Thymus (tissue), 11 donors: Measurements from ENCODE around the gene EMX1. TPM values are rescaled to one million over a fixed set of nuclear protein-coding genes. Genes with fewer than 3 reads are reported as not detected.

ENCODE experiments used
- DNase-seq, 9 donors: peaks; one replicate each; pipeline ENCODE4 v3.0.0-alpha.2; 2013; ENCODE audit warnings: low spot score in 9 of 9, low read depth in 6 of 9, missing footprints in 1 of 9
- H3K27ac ChIP-seq, 2 donors: one replicate each; pipeline ENCODE4 v1.5.1; 2013; ENCODE audit warnings: control low read depth in 1 of 2, low read depth in 1 of 2, low read length in 1 of 2, mild to moderate bottlenecking in 1 of 2, moderate library complexity in 1 of 2
- H3K27me3 ChIP-seq, 2 donors: one replicate each; pipeline ENCODE4 v1.5.1; 2013; ENCODE audit warnings: low read length in 1 of 2; ENCODE audit not compliant: control insufficient read depth in 2 of 2, insufficient read depth in 1 of 2
- H3K36me3 ChIP-seq, 2 donors: one replicate each; pipeline ENCODE4 v1.5.1; 2013; ENCODE audit warnings: low read length in 1 of 2, mild to moderate bottlenecking in 1 of 2, moderate library complexity in 1 of 2; ENCODE audit not compliant: control insufficient read depth in 2 of 2, insufficient read depth in 2 of 2
- H3K4me1 ChIP-seq, 2 donors: one replicate each; pipeline ENCODE4 v1.5.1; 2013; ENCODE audit warnings: low read length in 2 of 2; ENCODE audit not compliant: control insufficient read depth in 2 of 2, insufficient read depth in 2 of 2
- H3K4me3 ChIP-seq, 2 donors: one replicate each; pipeline ENCODE4 v1.5.1; 2013; ENCODE audit warnings: low read length in 2 of 2, control low read depth in 1 of 2, mild to moderate bottlenecking in 1 of 2
- H3K9me3 ChIP-seq, 2 donors: one replicate each; pipeline ENCODE4 v1.5.1; 2013; ENCODE audit warnings: low read length in 1 of 2, mild to moderate bottlenecking in 1 of 2; ENCODE audit not compliant: control insufficient read depth in 2 of 2, insufficient read depth in 1 of 2
- WGBS: extraction: QIAGEN DNeasy Blood & Tissue Kit; methylation state at CpG from one replicate; pipeline ENCODE4 v1.1.7; 2013; 5-methylcytosine and 5-hydroxymethylcytosine counted together
- polyA plus RNA-seq: library from polyadenylated mRNA; stranded (reverse); fragments of 200-250 nt; gene quantifications from one replicate; pipeline ENCODE4 v1.2.3, GENCODE V29; 2013
- total RNA-seq: library from RNA; stranded (reverse); fragments of 120-200 nt; gene quantifications from one replicate; pipeline ENCODE4 v1.2.4, GENCODE V29; 2013
- donor health status: healthy.

Gene EMX1
- total and polyA plus RNA-seq, 2 donors: 0.38 to 0.82 TPM

DNA sequence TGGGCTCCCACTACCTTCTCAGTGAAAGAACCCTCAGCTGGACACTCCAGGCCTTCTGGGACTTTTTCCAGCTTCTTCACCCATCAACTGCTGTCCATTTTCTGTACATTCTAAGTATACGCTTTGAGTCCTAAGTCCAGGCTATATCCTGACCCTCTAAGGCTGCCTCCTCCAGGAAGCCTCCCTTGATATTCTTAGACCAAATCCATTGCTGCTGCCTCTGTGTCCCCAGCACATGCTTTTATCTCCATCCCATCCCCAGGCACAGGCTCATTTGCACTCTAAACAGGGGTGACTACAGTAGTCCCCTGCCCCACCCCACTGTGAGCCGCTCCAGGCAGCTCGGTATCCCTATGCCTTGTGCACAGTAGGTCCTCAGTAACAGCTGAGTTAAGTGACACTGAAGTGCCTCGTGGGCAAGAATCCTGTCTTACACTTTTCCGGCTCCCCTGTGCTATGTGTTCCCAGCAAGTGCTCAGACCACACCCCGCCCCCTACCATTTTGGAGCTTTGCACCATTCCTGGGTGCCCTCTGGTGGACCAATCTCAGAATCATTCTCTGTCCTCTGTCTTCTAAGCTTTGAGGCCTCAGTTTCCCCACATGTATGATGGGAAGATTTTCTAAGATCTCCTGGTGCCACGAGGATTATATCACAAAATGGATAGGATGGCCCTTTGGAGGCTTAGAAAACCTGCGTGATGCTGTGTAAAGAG lies 34.9 kb downstream of the EMX1 start:
- WGBS: 96% methylated on average over 8 of the region's 8 CpGs

DNA sequence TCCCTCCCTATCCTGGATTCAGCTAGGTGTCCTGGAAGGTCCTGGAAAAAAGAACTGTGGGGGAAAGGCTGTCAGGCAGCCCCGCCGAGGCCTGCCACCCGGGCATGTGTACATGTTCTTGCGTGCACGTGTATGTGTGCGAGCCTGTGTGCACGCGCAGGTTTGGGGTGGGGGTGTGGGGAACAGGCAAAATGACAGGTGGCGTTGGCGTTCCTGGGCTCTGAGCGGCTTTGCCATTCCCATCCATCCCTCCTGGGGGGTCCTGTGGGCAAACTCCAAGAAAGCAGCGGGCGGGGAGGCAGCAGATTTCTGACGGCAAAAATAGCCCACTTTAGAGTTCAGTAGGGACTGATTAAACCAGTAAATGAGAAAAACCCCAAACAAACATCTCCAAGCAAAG lies 35.6 kb downstream of the EMX1 start:
- DNase-seq: no peak
- no peaks in the 10 kb centered on the region for H3K27me3 ChIP-seq
- peaks cover 0 to 38% of the 10 kb centered on the region in 2 donors for H3K4me1 ChIP-seq
- H3K4me3 ChIP-seq: no peak overlapping the region
- no peaks in the 10 kb centered on the region for H3K36me3 ChIP-seq
- 97% methylated on average over 14 of the region's 14 CpGs for WGBS
- no peaks in the 10 kb centered on the region for H3K9me3 ChIP-seq
- H3K27ac ChIP-seq: no peak overlapping the region

More for the DNA sequence above, 34.9 kb downstream of the EMX1 start:
- Histone ChIP-seq H3K27ac (no peak overlapping the region), H3K27me3 (no peaks in the 10 kb centered on the region), H3K4me1 (peaks cover 0 to 37% of the 10 kb centered on the region in 2 donors), H3K36me3 (no peaks in the 10 kb centered on the region), H3K9me3 (no peaks in the 10 kb centered on the region), H3K4me3 (no peak overlapping the region)
- no peak for DNase-seq

DNA sequence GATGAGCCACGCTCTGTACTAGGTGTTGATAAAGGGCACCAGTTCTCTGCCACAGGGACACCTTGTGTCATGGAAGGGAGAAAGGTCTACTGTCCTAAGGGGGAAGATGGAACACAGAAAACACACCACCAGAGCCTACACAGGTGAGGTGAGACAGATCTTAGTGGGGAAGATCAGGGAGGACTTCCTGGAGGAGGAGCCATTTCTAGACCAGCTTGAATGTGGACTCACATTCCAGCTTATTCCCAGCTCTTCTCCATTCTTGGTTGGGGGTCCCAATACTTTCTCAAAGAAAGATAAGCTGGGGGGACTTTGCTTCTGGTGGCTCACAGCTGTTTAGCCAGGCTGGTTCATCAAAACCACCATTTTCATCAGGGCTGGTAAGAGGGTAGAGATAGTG lies 36.2 kb downstream of the EMX1 start:
- Histone ChIP-seq H3K27ac (peak overlapping the region in 1 of 2 donors; percentile 15), H3K4me3 (no peak overlapping the region), H3K9me3 (no peaks in the 10 kb centered on the region), H3K27me3 (no peaks in the 10 kb centered on the region), H3K36me3 (no peaks in the 10 kb centered on the region), H3K4me1 (peaks cover 0 to 39% of the 10 kb centered on the region in 2 donors)
- DNase-seq: no peak
- 100% methylated on average over 1 of the region's 1 CpG for WGBS

DNA sequence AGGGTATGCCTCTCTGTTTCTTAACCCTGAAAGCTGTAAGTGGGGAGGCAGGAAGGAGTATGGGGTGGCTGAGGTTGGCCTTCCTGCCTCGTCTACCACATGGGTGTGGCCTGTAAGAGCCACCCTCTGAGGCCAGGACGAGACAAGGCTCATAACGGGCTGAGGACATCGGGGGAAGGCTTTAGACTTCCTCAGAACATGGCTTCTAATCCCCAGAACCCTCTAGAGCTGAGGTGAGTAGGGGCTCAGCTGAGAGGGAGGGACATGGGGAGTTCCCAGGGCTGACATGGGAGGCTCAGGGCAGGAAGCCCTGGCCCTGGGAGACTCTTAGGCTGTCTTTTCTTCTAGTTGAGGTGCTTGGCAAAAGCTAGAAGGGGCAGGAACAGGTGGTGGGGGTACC lies 36.7 kb downstream of the EMX1 start:
- Histone ChIP-seq H3K27ac (peak overlapping the region in 1 of 2 donors; percentile 15), H3K4me1 (peaks cover 0 to 39% of the 10 kb centered on the region in 2 donors), H3K4me3 (peak overlapping the region in 1 of 2 donors; percentile 33), H3K9me3 (no peaks in the 10 kb centered on the region), H3K27me3 (no peaks in the 10 kb centered on the region), H3K36me3 (no peaks in the 10 kb centered on the region)
- peak in 8 of 9 donors; percentile 9 to 71 (median 22) for DNase-seq
- 43% methylated on average over 4 of the region's 4 CpGs for WGBS

DNA sequence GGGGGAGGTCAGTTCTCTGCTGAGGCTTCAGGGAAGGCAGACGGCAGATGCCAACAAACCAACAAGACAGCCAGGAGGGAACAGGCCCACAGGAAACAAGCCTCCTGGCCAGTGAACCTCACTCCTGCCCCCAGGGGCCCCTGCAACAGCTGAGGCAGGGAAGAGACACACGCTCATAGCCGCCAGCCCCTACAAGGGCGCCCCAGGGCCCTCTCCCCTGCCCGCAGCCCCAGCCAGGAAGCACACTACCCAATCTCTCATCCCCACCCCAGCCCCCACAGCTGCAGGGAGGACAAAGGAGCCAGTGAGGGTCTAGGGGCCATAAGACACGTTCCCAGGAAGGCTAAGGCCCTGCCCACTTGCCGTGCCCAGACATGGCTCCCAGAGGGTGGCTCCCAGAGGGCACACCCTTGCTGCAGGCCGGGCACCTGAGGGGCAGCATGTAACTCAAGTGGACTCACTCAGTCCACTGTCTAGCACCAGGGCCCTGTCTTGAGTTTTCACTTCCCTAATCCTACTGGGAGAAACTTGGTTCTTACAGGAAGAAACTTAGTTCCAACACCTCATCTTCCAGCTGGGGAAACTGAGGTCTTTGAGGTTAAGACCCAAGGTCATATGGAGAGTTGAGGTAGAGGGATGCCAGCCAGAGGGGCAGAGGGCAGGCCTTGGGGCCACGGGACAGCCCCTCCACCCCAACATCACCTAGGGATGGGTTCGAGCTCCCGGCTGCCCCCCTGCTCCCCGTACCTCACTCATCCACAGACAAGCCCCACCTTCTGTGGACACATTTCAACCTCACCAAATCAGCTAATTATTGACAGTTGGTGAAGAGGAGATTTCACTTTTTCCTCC lies 37.3 kb downstream of the EMX1 start:
- 71% methylated on average over 12 of the region's 12 CpGs for WGBS
- H3K4me3 ChIP-seq: peak overlapping the region in 1 of 2 donors; percentile 33

DNA sequence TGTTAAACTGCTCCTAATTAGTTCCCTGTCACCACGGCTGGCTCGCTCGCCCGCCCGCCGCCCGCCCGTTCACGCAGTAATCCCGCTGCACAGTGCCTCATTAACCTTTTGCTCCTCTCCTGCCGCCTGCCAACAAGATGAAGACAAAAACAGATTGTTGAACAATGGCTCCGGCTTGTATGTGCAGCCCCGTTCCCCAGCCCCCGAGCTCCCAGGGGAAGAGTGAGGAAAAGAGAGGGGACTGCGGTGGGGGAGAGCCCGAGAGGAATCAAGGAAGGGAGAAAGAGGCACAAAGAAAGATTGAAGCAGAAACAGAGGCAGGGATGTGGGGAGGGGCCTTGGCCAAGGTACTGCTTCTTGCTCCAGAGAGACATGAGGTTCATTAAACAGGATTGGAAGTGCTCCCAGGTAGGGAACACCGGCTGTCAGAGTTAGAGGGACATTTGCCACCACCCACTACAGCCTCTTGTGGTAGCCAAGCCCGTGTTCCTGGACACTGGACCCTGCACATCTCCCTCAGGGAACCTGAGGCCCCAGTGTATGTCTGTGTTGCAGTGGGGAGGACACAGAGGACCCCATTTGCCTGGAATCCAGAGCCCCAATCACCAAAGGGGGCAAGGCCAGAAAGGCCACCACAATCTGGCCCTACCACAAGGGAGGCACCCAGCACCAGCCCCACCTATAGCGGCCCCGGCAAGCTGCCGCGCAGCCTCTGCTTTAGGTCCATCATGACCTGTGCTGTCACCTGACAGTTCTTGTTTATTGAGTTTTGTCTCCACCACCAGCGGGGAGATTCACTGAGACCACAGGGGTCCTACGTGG lies 38.1 kb downstream of the EMX1 start:
- H3K4me1 ChIP-seq: peaks cover 0 to 39% of the 10 kb centered on the region in 2 donors
- WGBS: 95% methylated on average over 24 of the region's 24 CpGs
- H3K9me3 ChIP-seq: no peaks in the 10 kb centered on the region
- no peak for DNase-seq
- no peaks in the 10 kb centered on the region for H3K27me3 ChIP-seq
- no peak overlapping the region for H3K4me3 ChIP-seq
- H3K36me3 ChIP-seq: no peaks in the 10 kb centered on the region
- no peak overlapping the region for H3K27ac ChIP-seq

More for the DNA sequence above, 37.3 kb downstream of the EMX1 start:
- Histone ChIP-seq H3K36me3 (no peaks in the 10 kb centered on the region), H3K9me3 (no peaks in the 10 kb centered on the region), H3K27me3 (no peaks in the 10 kb centered on the region), H3K27ac (peak overlapping the region in 1 of 2 donors; percentile 15), H3K4me1 (peaks cover 0 to 39% of the 10 kb centered on the region in 2 donors)
- DNase-seq: peak in 2 of 9 donors; percentile 3 to 18

DNA sequence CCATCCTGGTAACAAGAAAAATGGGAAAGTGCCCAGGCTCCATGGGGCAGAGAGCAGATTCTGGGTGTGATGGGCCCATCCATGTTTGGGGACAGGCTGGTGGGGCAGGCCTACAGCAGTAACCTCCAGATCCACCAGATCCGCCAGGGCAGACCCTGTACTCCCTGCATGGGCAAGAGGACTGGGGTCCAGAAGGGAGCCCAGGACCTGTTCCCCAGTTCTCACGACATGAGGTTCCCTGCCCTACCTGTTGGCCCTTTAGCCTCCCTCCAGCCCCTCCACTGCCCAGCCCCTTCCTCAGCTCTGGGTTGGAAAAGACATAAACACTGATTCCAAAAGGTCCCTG lies 38.7 kb downstream of the EMX1 start:
- Histone ChIP-seq H3K9me3 (no peaks in the 10 kb centered on the region), H3K27me3 (no peaks in the 10 kb centered on the region), H3K4me3 (no peak overlapping the region), H3K36me3 (no peaks in the 10 kb centered on the region), H3K4me1 (peaks cover 0 to 37% of the 10 kb centered on the region in 2 donors), H3K27ac (no peak overlapping the region)
- 98% methylated on average over 2 of the region's 2 CpGs for WGBS
- DNase-seq: no peak

DNA sequence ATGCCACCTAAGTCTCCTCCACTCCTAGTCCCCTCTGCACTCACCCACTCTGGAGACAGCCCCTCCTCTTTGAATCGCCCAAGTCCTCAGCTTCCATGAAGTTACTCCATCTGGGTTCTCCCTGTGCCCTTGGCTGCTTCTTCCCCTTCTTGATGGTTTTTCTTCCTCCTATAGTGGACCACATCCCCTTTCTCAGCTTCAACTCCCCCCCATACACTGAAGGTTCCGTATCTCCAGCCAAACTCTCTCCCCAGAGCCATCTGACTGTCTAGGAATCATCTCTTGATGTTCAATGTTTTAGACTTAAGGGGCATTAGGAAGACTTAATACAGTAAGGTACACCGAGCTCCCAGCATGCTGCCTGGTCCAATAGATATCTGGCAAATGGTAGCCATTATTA lies 39.6 kb downstream of the EMX1 start:
- no peak for DNase-seq
- peaks cover 0 to 27% of the 10 kb centered on the region in 2 donors for H3K4me1 ChIP-seq
- H3K9me3 ChIP-seq: no peaks in the 10 kb centered on the region
- no peak overlapping the region for H3K4me3 ChIP-seq
- H3K27me3 ChIP-seq: no peaks in the 10 kb centered on the region
- WGBS: 95% methylated on average over 3 of the region's 3 CpGs
- no peak overlapping the region for H3K27ac ChIP-seq
- no peaks in the 10 kb centered on the region for H3K36me3 ChIP-seq
